ENCODE data around the gene WDFY2.

- no peak for TF ChIP-seq GATA3 (IDR thresholded peaks at IDR 0.05; ENCODE audit: low read depth, low read length)
- TF ChIP-seq GATA2 (IDR thresholded peaks at IDR 0.05; ENCODE audit: low read depth, low read length), result no peak
These were observed 62.8 kb downstream of the WDFY2 start for GRCh38 chr13:51647067-51647466.

All from SH-SY5Y (cell line).